Liver (tissue), 3 donors: ENCODE data around the gene CDK5RAP2.

Source experiments
- ATF3 ChIP-seq: IDR thresholded peaks from 2 replicates; pipeline ENCODE4 v1.6.1; 2016; ENCODE audit warnings: antibody characterized with exemption
- CTCF ChIP-seq: fragments of 150-350 bp; IDR thresholded peaks from 2 replicates; pipeline ENCODE4 v1.5.1; 2017; ENCODE audit warnings: improper control_type of control experiment, low read depth, low read length; ENCODE audit not compliant: missing input control
- FOXA1 ChIP-seq: IDR thresholded peaks from 2 replicates; pipeline ENCODE4 v1.6.1; 2016; ENCODE audit warnings: antibody characterized with exemption
- HNF4A ChIP-seq, 2 donors: conservative IDR thresholded peaks; 2 replicates each; pipeline ENCODE4 v1.6.1; 2016; ENCODE audit warnings: antibody characterized with exemption in 2 of 2, mild to moderate bottlenecking in 2 of 2
- JUND ChIP-seq, 2 donors: IDR thresholded peaks; 2 replicates each; pipeline ENCODE4 v1.6.1; 2016; ENCODE audit warnings: antibody characterized with exemption in 2 of 2
- MAX ChIP-seq: IDR thresholded peaks from 2 replicates; pipeline ENCODE4 v1.6.1; 2016; ENCODE audit warnings: antibody characterized with exemption
- RAD21 ChIP-seq, 2 donors: IDR thresholded peaks; 2 replicates each; pipeline ENCODE4 v1.6.1; 2016; ENCODE audit warnings: antibody characterized with exemption in 2 of 2, mild to moderate bottlenecking in 2 of 2
- REST ChIP-seq: IDR thresholded peaks from 2 replicates; pipeline ENCODE4 v1.6.1; 2016; ENCODE audit warnings: antibody characterized with exemption, mild to moderate bottlenecking
- SP1 ChIP-seq: IDR thresholded peaks from 2 replicates; pipeline ENCODE4 v1.6.1; 2018; ENCODE audit warnings: antibody characterized with exemption, mild to moderate bottlenecking
- TAF1 ChIP-seq: conservative IDR thresholded peaks from 2 replicates; pipeline ENCODE4 v1.6.1; 2016; ENCODE audit warnings: antibody characterized with exemption, mild to moderate bottlenecking
- YY1 ChIP-seq: IDR thresholded peaks from 2 replicates; pipeline ENCODE4 v1.6.1; 2016; ENCODE audit warnings: antibody characterized with exemption, mild to moderate bottlenecking
- TF ChIP-seq, protein P1 (sequence below): IDR thresholded peaks from 2 replicates; pipeline ENCODE4 v1.6.1; 2016; ENCODE audit warnings: antibody characterized with exemption
- donor health status: healthy.
- donor health status: healthy.

DNA sequence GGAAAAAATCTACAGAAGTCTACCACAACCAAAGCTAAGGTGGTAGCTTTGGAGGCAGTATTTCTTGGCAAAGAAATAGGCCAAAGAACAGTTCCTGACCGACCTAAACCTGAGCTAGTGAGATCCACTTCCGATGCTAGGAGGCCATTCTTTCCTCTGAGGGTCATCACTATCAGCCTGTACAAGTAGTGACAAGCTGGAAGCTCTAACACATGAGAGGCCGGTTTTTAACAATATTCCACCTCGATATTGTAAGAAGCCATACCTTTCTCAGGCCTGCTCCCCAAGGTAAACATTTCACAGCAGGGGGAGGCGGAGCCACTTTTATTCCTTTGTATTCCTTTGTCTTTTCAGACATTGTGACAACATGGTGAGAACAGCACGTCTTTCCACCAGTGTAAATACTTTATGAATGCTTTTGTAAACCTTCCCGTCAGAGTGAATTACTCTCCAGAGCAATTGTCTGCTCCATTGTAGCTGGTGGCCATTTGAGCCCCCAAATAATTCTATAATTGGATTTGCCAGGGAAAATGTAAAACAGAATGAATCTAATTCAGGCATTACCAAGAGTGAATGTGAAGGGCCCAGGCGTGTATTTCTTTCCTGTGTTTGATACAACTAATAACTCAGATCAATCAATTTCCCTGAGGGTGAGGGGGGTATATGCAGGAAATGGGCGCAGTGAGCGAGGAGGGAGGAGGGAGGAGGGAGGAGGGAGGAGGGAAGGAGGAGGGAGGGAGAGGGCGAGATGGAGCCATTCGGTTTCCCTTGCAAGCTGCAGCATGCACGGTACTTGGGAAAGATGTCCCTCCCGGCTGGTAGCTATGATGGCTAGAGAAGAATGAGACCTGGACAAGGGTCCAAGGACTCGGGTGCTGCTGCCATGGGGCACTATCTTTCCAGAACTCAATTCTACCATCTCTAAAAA, 166.6 kb downstream of the CDK5RAP2 start:
- TF ChIP-seq JUND (IDR thresholded peaks at IDR 0.05), result no peak
- no peak for TF ChIP-seq SP1
- TF ChIP-seq ATF3, result no peak
- no peak for TF ChIP-seq CTCF
- TF ChIP-seq YY1, result no peak
- TF ChIP-seq, protein P1, sequence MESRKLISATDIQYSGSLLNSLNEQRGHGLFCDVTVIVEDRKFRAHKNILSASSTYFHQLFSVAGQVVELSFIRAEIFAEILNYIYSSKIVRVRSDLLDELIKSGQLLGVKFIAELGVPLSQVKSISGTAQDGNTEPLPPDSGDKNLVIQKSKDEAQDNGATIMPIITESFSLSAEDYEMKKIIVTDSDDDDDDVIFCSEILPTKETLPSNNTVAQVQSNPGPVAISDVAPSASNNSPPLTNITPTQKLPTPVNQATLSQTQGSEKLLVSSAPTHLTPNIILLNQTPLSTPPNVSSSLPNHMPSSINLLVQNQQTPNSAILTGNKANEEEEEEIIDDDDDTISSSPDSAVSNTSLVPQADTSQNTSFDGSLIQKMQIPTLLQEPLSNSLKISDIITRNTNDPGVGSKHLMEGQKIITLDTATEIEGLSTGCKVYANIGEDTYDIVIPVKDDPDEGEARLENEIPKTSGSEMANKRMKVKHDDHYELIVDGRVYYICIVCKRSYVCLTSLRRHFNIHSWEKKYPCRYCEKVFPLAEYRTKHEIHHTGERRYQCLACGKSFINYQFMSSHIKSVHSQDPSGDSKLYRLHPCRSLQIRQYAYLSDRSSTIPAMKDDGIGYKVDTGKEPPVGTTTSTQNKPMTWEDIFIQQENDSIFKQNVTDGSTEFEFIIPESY, result no peak
- no peak for TF ChIP-seq REST
- TF ChIP-seq TAF1, result no peak
- TF ChIP-seq MAX, result no peak
- TF ChIP-seq RAD21 (IDR thresholded peaks at IDR 0.05), result no peak
- no peak for TF ChIP-seq HNF4A (conservative IDR thresholded peaks at IDR 0.05)
- TF ChIP-seq FOXA1, result no peak
